Caco-2 (cell line): ENCODE measurements around the gene ALG14. TPM values are rescaled to one million over a fixed set of nuclear protein-coding genes. Genes with fewer than 3 reads are reported as not detected.

Source experiments
- BruUV-seq: library from RNA; stranded (reverse); fragments of 400-500 nt; replicated peaks from 2 replicates; lab custom pipeline; 2021; lab: Mats Ljungman, UMichigan
- CTCF ChIA-PET: fragments of 300-600 bp; sonication (Branson Sonifier 250); formaldehyde crosslinking; loops from one replicate; lab custom pipeline; 2022; ENCODE audit warnings: antibody characterized with exemption; lab: Charles Lee
- POLR2A ChIA-PET: fragments of 300-600 bp; sonication (Branson Sonifier 250); formaldehyde crosslinking; loops from one replicate; lab custom pipeline; 2022; ENCODE audit warnings: antibody characterized with exemption; lab: Charles Lee
- DNase-seq, 2 experiments: peaks; one replicate each; pipeline versions ENCODE4 v3.0.0 to v3.0.0-alpha.2; 2020 to 2022
- H3K27me3 ChIP-seq: replicated peaks from 2 replicates; pipeline ENCODE4 v1.6.0; 2011; ENCODE audit warnings: low read length; ENCODE audit not compliant: control insufficient read depth, insufficient read depth
- H3K36me3 ChIP-seq: 2 replicates; pipeline ENCODE4 v1.5.1; 2011; ENCODE audit warnings: low read length; ENCODE audit not compliant: control insufficient read depth, insufficient read depth
- H3K4me1 ChIP-seq: fragments of 250-450 bp; sonication (Bioruptor Pico); 2 replicates; pipeline ENCODE4 v1.5.1; 2020; ENCODE audit warnings: mild to moderate bottlenecking
- H3K4me3 ChIP-seq: 2 replicates; pipeline ENCODE4 v1.5.1; 2011; ENCODE audit warnings: low read depth, mild to moderate bottlenecking, control low read depth, low read length
- H3K9me3 ChIP-seq: fragments of 250-450 bp; sonication (Bioruptor Pico); 2 replicates; pipeline ENCODE4 v1.5.1; 2020; ENCODE audit warnings: mild to moderate bottlenecking, moderate library complexity
- H3K27ac Mint-ChIP-seq: one replicate; pipeline ENCODE4 v1.8.0; 2022; ENCODE audit warnings: mixed read lengths; ENCODE audit not compliant: unreplicated experiment
- H3K27me3 Mint-ChIP-seq: one replicate; pipeline ENCODE4 v1.8.0; 2022; ENCODE audit warnings: mixed read lengths; ENCODE audit not compliant: insufficient read depth, unreplicated experiment
- H3K36me3 Mint-ChIP-seq: one replicate; pipeline ENCODE4 v1.8.0; 2022; ENCODE audit warnings: mild to moderate bottlenecking, mixed read lengths; ENCODE audit not compliant: insufficient read depth, unreplicated experiment
- H3K4me1 Mint-ChIP-seq: one replicate; pipeline ENCODE4 v1.8.0; 2022; ENCODE audit warnings: low read depth, mixed read lengths; ENCODE audit not compliant: unreplicated experiment
- H3K4me3 Mint-ChIP-seq: one replicate; pipeline ENCODE4 v1.8.0; 2022; ENCODE audit warnings: mild to moderate bottlenecking, moderate library complexity, mixed read lengths; ENCODE audit not compliant: unreplicated experiment
- H3K9me3 Mint-ChIP-seq: one replicate; pipeline ENCODE4 v1.8.0; 2022; ENCODE audit warnings: mixed read lengths; ENCODE audit not compliant: unreplicated experiment
- CTCF ChIP-seq, 2 experiments: fragments of 200-600 bp in 1 of 2; IDR thresholded peaks; 1 replicate in 1 of 2; 2 replicates in 1 of 2; pipeline versions ENCODE4 v1.5.1 to v1.8.0; 2011 to 2022; ENCODE audit warnings: antibody characterized with exemption in 1 of 2, control low read depth in 1 of 2, inconsistent platforms in 1 of 2, low read depth in 1 of 2, low read length in 1 of 2, mild to moderate bottlenecking in 1 of 2, moderate library complexity in 1 of 2; ENCODE audit not compliant: insufficient read depth in 1 of 2, severe bottlenecking in 1 of 2, unreplicated experiment in 1 of 2
- intact Hi-C: fragments of 100-400 bp; cut with micrococcal nuclease; formaldehyde crosslinking; loops from one replicate; pipeline ENCODE4 v1.10.0; 2022; ENCODE audit not compliant: unreplicated experiment
- total RNA-seq: library from RNA; stranded (reverse); gene quantifications from 2 replicates; pipeline ENCODE4 v1.2.3, GENCODE V29; 2022

ALG14 gene
- total RNA-seq, 1 experiment from 2014 or later, result 4.5 TPM

- Mint-ChIP-seq H3K4me3 (no peak overlapping the region), H3K36me3 (no peaks in the 10 kb centered on the region), H3K4me1 (peaks cover 9% of the 10 kb centered on the region), H3K27me3 (no peaks in the 10 kb centered on the region), H3K9me3 (no peaks in the 10 kb centered on the region), H3K27ac (no peak overlapping the region)
- ChIA-PET POLR2A (no interaction called here), CTCF (interaction anchor here (0.9 to 1.6 kb wide), 2 partner anchors 47 to 49 kb away, joined by 4 read pairs; no protein-coding TSS in a partner anchor)
- H3K27me3 ChIP-seq, result no peaks in the 10 kb centered on the region
- H3K36me3 ChIP-seq, result no peaks in the 10 kb centered on the region
- DNase-seq, result no peak
- no peak for TF ChIP-seq CTCF (IDR thresholded peaks at IDR 0.05; ENCODE audit: insufficient read depth in 1 of 2, low read depth in 1 of 2, low read length in 1 of 2, severe bottlenecking in 1 of 2, unreplicated experiment in 1 of 2)
- intact Hi-C loops, result no loop called here
- peaks cover 11% of the 10 kb centered on the region for H3K4me1 ChIP-seq
- no peaks in the 10 kb centered on the region for H3K9me3 ChIP-seq
- H3K4me3 ChIP-seq, result no peak overlapping the region
- no TSS peak for BruUV-seq
Measured at GRCh38 chr1:94993931-94994645, 78.7 kb downstream of the ALG14 start.

- no peaks in the 10 kb centered on the region for H3K27me3 Mint-ChIP-seq
- no peaks in the 10 kb centered on the region for H3K36me3 ChIP-seq
- no peak for DNase-seq
- H3K4me3 ChIP-seq, result no peak overlapping the region
- TF ChIP-seq CTCF (IDR thresholded peaks at IDR 0.05; ENCODE audit: insufficient read depth in 1 of 2, low read depth in 1 of 2, low read length in 1 of 2, severe bottlenecking in 1 of 2, unreplicated experiment in 1 of 2), result no peak
- peaks cover 11% of the 10 kb centered on the region for H3K4me1 ChIP-seq
- H3K27ac Mint-ChIP-seq, result no peak overlapping the region
- ChIA-PET CTCF (interaction anchor here (1.6 kb wide), 2 partner anchors 49 to 50 kb away, joined by 3 to 4 read pairs; no protein-coding TSS in a partner anchor), POLR2A (no interaction called here)
- H3K36me3 Mint-ChIP-seq, result no peaks in the 10 kb centered on the region
- no TSS peak for BruUV-seq
- H3K4me1 Mint-ChIP-seq, result peaks cover 12% of the 10 kb centered on the region
- no peaks in the 10 kb centered on the region for H3K27me3 ChIP-seq
- no peak overlapping the region for H3K4me3 Mint-ChIP-seq
- H3K9me3 ChIP-seq, result no peaks in the 10 kb centered on the region
- intact Hi-C loops, result no loop called here
- H3K9me3 Mint-ChIP-seq, result no peaks in the 10 kb centered on the region
Measured at GRCh38 chr1:94992863-94993563, 79.7 kb downstream of the ALG14 start.

- no TSS peak for BruUV-seq
- no peaks in the 10 kb centered on the region for H3K9me3 ChIP-seq
- H3K36me3 ChIP-seq, result no peaks in the 10 kb centered on the region
- ChIA-PET POLR2A (no interaction called here), CTCF (interaction anchor here (1.6 kb wide), 1 partner anchor 49 kb away, joined by 3 read pairs; no protein-coding TSS in a partner anchor)
- TF ChIP-seq CTCF (IDR thresholded peaks at IDR 0.05; ENCODE audit: insufficient read depth in 1 of 2, low read depth in 1 of 2, low read length in 1 of 2, severe bottlenecking in 1 of 2, unreplicated experiment in 1 of 2), result no peak
- no peak overlapping the region for H3K4me3 Mint-ChIP-seq
- intact Hi-C loops, result no loop called here
- H3K36me3 Mint-ChIP-seq, result no peaks in the 10 kb centered on the region
- no peak for DNase-seq
- peaks cover 11% of the 10 kb centered on the region for H3K4me1 ChIP-seq
- H3K27me3 ChIP-seq, result no peaks in the 10 kb centered on the region
- H3K27me3 Mint-ChIP-seq, result no peaks in the 10 kb centered on the region
- H3K9me3 Mint-ChIP-seq, result no peaks in the 10 kb centered on the region
- no peak overlapping the region for H3K4me3 ChIP-seq
- no peak overlapping the region for H3K27ac Mint-ChIP-seq
- peaks cover 16% of the 10 kb centered on the region for H3K4me1 Mint-ChIP-seq
Measured at GRCh38 chr1:94992161-94992560, 80.6 kb downstream of the ALG14 start.
